ENCODE measurements around the gene RILPL1. TPM values are rescaled to one million over a fixed set of nuclear protein-coding genes. Genes with fewer than 3 reads are reported as not detected.

The RILPL1 gene
- total and polyA plus RNA-seq, 7 donors: 34.8 to 73.7 (median 54.4) TPM

DNA sequence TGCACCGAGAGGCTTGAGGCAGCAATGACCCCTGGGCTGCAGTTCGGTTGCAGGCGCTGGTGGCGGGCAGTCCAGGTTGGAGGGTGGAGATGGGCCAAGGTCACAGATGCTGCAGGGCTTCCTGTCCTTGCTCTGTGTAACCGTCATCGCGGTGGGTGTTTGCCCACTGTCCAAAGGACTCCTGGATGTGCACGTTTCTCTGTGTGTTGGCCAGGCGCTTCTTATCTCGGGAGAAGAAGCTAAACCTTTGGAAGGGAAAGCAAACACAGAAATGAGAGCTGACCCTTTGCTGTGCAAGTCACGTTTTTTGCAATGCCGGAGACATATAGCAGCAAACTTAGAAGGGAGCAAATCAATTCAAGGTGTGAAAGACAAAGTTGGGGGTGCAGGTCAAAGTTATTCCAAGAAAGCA lies 61.1 kb downstream of the RILPL1 start:
- TF ChIP-seq, protein P1, sequence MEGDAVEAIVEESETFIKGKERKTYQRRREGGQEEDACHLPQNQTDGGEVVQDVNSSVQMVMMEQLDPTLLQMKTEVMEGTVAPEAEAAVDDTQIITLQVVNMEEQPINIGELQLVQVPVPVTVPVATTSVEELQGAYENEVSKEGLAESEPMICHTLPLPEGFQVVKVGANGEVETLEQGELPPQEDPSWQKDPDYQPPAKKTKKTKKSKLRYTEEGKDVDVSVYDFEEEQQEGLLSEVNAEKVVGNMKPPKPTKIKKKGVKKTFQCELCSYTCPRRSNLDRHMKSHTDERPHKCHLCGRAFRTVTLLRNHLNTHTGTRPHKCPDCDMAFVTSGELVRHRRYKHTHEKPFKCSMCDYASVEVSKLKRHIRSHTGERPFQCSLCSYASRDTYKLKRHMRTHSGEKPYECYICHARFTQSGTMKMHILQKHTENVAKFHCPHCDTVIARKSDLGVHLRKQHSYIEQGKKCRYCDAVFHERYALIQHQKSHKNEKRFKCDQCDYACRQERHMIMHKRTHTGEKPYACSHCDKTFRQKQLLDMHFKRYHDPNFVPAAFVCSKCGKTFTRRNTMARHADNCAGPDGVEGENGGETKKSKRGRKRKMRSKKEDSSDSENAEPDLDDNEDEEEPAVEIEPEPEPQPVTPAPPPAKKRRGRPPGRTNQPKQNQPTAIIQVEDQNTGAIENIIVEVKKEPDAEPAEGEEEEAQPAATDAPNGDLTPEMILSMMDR (IDR thresholded peaks at IDR 0.05): no peak
- DNase-seq: no peak
- no peak for ATAC-seq
- H3K36me3 ChIP-seq (ENCODE audit: insufficient read depth in 1 of 2, low read depth in 1 of 2): peaks cover 2 to 53% of the 10 kb centered on the region in 2 donors
- no peaks in the 10 kb centered on the region for H3K27me3 ChIP-seq (ENCODE audit: insufficient read depth in 3 of 3, low read length in 2 of 3)
- H3K4me1 ChIP-seq: peaks cover 28% of the 10 kb centered on the region
- no peaks in the 10 kb centered on the region for H3K9me3 ChIP-seq
- intact Hi-C loops (cut with DNase I): no loop called here
- no peak overlapping the region for H3K4me3 ChIP-seq
- WGBS, 3 donors: 70 to 80% (median 75%) methylated on average over 12 of the region's 12 CpGs
- peak overlapping the region; percentile 37 for H3K27ac ChIP-seq

DNA sequence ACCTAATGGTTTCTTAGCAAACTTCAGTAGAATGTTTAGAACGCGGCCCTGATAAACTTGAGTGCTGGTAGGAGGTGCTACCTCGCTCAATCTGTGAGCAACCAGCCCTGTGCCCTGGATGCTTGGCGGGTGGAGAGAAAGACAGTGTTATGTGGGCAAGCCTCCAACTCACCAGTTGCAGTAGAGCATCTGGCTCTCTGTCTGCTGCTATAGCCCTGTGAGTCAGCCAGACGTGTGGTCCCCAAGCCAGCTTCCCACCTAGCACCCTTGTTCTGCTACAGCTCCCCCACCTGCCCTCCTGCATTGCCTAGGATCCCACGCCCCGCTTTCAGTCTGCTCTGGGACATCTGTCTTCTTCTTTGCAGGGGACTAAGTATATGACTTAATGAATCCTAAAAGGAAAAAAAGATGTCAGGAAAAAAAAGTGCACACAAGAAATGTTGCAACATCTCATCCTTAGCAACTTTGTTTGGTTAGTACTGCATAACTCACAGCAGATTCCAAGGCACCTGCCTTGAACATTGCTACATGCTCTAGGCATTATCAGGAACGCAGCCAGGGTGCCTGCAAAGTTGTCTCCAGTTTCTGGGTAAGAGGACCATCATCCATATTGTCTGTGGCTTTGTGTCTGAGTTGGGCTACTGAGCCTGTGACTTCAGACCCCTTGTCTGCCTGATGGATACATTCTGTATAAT lies 62.0 kb downstream of the RILPL1 start:
- Histone ChIP-seq H3K4me1 (peaks cover 36% of the 10 kb centered on the region), H3K36me3 (ENCODE audit: insufficient read depth in 1 of 2, low read depth in 1 of 2) (peaks cover 2 to 58% of the 10 kb centered on the region in 2 donors), H3K9me3 (no peaks in the 10 kb centered on the region), H3K27me3 (ENCODE audit: insufficient read depth in 3 of 3, low read length in 2 of 3) (no peaks in the 10 kb centered on the region), H3K27ac (peak overlapping the region; percentile 37), H3K4me3 (no peak overlapping the region)
- intact Hi-C loops (cut with DNase I): no loop called here
- TF ChIP-seq, protein P1 (IDR thresholded peaks at IDR 0.05): no peak
- WGBS, 3 donors: 48 to 65% (median 58%) methylated on average over 8 of the region's 8 CpGs
- ATAC-seq (peak; percentile 71 to 82 (median 78)), DNase-seq (peak in 1 of 2 donors; percentile 68)

DNA sequence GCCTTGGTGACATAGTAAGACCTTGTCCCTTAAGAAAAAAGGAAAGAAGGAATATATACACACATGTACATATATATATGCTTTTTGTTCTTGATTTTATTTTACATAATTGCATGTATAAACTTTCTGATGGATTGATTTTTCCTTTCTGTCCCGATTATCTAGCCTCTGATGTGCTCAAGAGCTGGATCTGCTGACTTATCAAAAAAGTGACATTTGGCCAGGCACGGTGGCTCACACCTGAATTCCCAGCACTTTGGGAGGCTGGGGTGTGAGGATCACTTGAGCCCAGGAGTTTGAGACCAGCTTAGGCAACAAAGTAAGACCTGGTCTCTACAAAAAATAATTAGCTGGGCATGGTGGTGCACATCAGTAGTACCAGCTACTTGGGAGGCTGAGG lies 63.5 kb downstream of the RILPL1 start:
- Histone ChIP-seq H3K36me3 (ENCODE audit: insufficient read depth in 1 of 2, low read depth in 1 of 2) (peaks cover 2 to 71% of the 10 kb centered on the region in 2 donors), H3K27me3 (ENCODE audit: insufficient read depth in 3 of 3, low read length in 2 of 3) (no peaks in the 10 kb centered on the region), H3K4me3 (no peak overlapping the region), H3K27ac (peak overlapping the region; percentile 23), H3K4me1 (peaks cover 35% of the 10 kb centered on the region), H3K9me3 (no peaks in the 10 kb centered on the region)
- TF ChIP-seq, protein P1 (IDR thresholded peaks at IDR 0.05): no peak
- 84 to 89% (median 88%) methylated on average over 2 of the region's 2 CpGs for WGBS, 3 donors
- ATAC-seq (no peak), DNase-seq (no peak)
- intact Hi-C loops (cut with DNase I): no loop called here

DNA sequence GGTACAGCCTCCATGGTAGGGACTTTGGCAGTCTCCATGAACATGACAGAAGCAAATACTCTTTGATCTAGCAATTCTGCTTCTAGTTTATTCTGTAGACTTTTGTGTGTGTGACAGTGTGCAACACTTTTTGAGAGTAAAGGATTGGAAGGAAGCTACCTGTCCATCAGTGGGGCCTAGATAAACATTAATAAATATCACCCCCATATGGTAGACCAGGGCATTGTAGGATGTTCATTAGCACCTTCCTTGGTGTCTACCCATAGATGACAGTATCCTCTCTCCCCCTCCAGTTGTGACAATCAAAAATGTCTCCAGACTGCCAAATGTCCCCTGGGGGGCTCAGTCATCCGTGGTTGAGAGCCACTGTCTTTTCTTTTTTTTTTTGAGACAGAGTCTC lies 64.7 kb downstream of the RILPL1 start:
- 12 to 19% (median 18%) methylated on average over 1 of the region's 1 CpG for WGBS, 3 donors
- H3K36me3 ChIP-seq (ENCODE audit: insufficient read depth in 1 of 2, low read depth in 1 of 2): peaks cover 2 to 79% of the 10 kb centered on the region in 2 donors

More for the DNA sequence above, 64.7 kb downstream of the RILPL1 start:
- no peak for DNase-seq
- Histone ChIP-seq H3K4me1 (peaks cover 28% of the 10 kb centered on the region), H3K4me3 (no peak overlapping the region), H3K27me3 (ENCODE audit: insufficient read depth in 3 of 3, low read length in 2 of 3) (no peaks in the 10 kb centered on the region), H3K9me3 (no peaks in the 10 kb centered on the region), H3K27ac (no peak overlapping the region)
- no peak for ATAC-seq
- intact Hi-C loops (cut with DNase I): no loop called here
- TF ChIP-seq, protein P1 (IDR thresholded peaks at IDR 0.05): no peak

All from psoas muscle (tissue), 8 donors.